H54 (cell line): ENCODE results near the gene RABGAP1L.
"Not testable (repeated sequence)": the region's sequence is repeated elsewhere in the genome, so short reads cannot be mapped to it uniquely, and the experiment has no call there.

Source experiments
- DNase-seq: peaks from one replicate; pipeline ENCODE4 v3.0.0; 2011; ENCODE audit warnings: low spot score, mixed read lengths; ENCODE audit not compliant: insufficient read length
- FAIRE-seq: peaks from 3 replicates; lab custom pipeline; 2011; peaks lifted over from hg19 to GRCh38; lab: Jason Lieb, UNC
- POLR2A ChIP-seq: IDR thresholded peaks from 2 replicates; pipeline ENCODE4 v1.6.1; 2011; ENCODE audit warnings: low read depth, mild to moderate bottlenecking, low read length

The RABGAP1L gene

GRCh38 chr1:174623324-174624035 lies 464.2 kb downstream of the RABGAP1L start:
- FAIRE-seq = no peak

GRCh38 chr1:174626031-174627025 lies 467.0 kb downstream of the RABGAP1L start:
- FAIRE-seq (peak; percentile 84), DNase-seq (peak; percentile 15)
- TF ChIP-seq POLR2A = no peak

More at GRCh38 chr1:174623324-174624035, 464.2 kb downstream of the RABGAP1L start:
- TF ChIP-seq POLR2A = no peak
- DNase-seq = no peak

GRCh38 chr1:174637487-174637886 lies 478.2 kb downstream of the RABGAP1L start:
- DNase-seq (no peak), FAIRE-seq (no peak)
- no peak for TF ChIP-seq POLR2A

GRCh38 chr1:174639461-174639860 lies 480.1 kb downstream of the RABGAP1L start:
- FAIRE-seq (no peak), DNase-seq (no peak)
- no peak for TF ChIP-seq POLR2A

- DNase-seq (no peak), FAIRE-seq (no peak)
- no peak for TF ChIP-seq POLR2A
These were observed 481.5 kb downstream of the RABGAP1L start for GRCh38 chr1:174640783-174641182.

- FAIRE-seq (no peak), DNase-seq (no peak)
- TF ChIP-seq POLR2A = no peak
These were observed 483.1 kb downstream of the RABGAP1L start for GRCh38 chr1:174642393-174642792.

GRCh38 chr1:174643206-174643605 lies 483.9 kb downstream of the RABGAP1L start:
- no peak for FAIRE-seq
- DNase-seq = no peak
- TF ChIP-seq POLR2A = no peak

GRCh38 chr1:174649572-174649971 lies 490.3 kb downstream of the RABGAP1L start:
- FAIRE-seq, DNase-seq: not testable (repeated sequence)

GRCh38 chr1:174652569-174653280 lies 493.4 kb downstream of the RABGAP1L start:
- FAIRE-seq (no peak), DNase-seq (no peak)
- TF ChIP-seq POLR2A = no peak

GRCh38 chr1:174654560-174654959 lies 495.2 kb downstream of the RABGAP1L start:
- no peak for FAIRE-seq
- DNase-seq = no peak
- TF ChIP-seq POLR2A = no peak

- DNase-seq (no peak), FAIRE-seq (no peak)
- TF ChIP-seq POLR2A = no peak
These were observed 497.2 kb downstream of the RABGAP1L start for GRCh38 chr1:174656409-174657059.

GRCh38 chr1:174657411-174657810 lies 498.1 kb downstream of the RABGAP1L start:
- DNase-seq (no peak), FAIRE-seq (no peak)
- no peak for TF ChIP-seq POLR2A

GRCh38 chr1:174657893-174658292 lies 498.6 kb downstream of the RABGAP1L start:
- TF ChIP-seq POLR2A = no peak
- DNase-seq = no peak
- FAIRE-seq = no peak
